Endothelial cell (in vitro differentiated cells): Measurements from ENCODE around the gene NDFIP1. TPM values are rescaled to one million over a fixed set of nuclear protein-coding genes. Genes with fewer than 3 reads are reported as not detected.

Source experiments
- DNase-seq: peaks from one replicate; pipeline ENCODE4 v3.0.0; 2021; ENCODE audit warnings: low spot score
- H3K27ac Mint-ChIP-seq: one replicate; pipeline ENCODE4 v1.8.0; 2021; ENCODE audit warnings: mixed read lengths, inconsistent platforms; ENCODE audit not compliant: unreplicated experiment
- H3K27me3 Mint-ChIP-seq: one replicate; pipeline ENCODE4 v1.8.0; 2021; ENCODE audit warnings: mild to moderate bottlenecking, moderate library complexity, mixed read lengths, inconsistent platforms; ENCODE audit not compliant: unreplicated experiment
- H3K36me3 Mint-ChIP-seq: one replicate; pipeline ENCODE4 v1.8.0; 2021; ENCODE audit warnings: mild to moderate bottlenecking, low read depth, mixed read lengths, inconsistent platforms; ENCODE audit not compliant: unreplicated experiment
- H3K4me1 Mint-ChIP-seq: one replicate; pipeline ENCODE4 v1.8.0; 2021; ENCODE audit warnings: mild to moderate bottlenecking, mixed read lengths, inconsistent platforms; ENCODE audit not compliant: unreplicated experiment
- H3K4me3 Mint-ChIP-seq: one replicate; pipeline ENCODE4 v1.8.0; 2021; ENCODE audit warnings: mild to moderate bottlenecking, mixed read lengths, inconsistent platforms; ENCODE audit not compliant: unreplicated experiment
- H3K9me3 Mint-ChIP-seq: one replicate; pipeline ENCODE4 v1.8.0; 2021; ENCODE audit warnings: mixed read lengths, inconsistent platforms; ENCODE audit not compliant: unreplicated experiment
- total RNA-seq: library from RNA; stranded (reverse); fragmentation: NEBNext Ultra II Directional; extraction: Animal tissue kit (Norgen Biotek cat#: 25700); gene quantifications from one replicate; pipeline ENCODE4 v1.2.1, GENCODE V29; 2021; ENCODE audit not compliant: unreplicated experiment
- TF ChIP-seq, protein P1 (sequence below): fragments of 200-600 bp; sonication (generic); IDR thresholded peaks from one replicate; pipeline ENCODE4 v1.5.0; 2021; ENCODE audit warnings: antibody characterized with exemption; ENCODE audit not compliant: unreplicated experiment

NDFIP1 gene
- total RNA-seq, 1 donor from 2014 or later, result 34.8 TPM

DNA sequence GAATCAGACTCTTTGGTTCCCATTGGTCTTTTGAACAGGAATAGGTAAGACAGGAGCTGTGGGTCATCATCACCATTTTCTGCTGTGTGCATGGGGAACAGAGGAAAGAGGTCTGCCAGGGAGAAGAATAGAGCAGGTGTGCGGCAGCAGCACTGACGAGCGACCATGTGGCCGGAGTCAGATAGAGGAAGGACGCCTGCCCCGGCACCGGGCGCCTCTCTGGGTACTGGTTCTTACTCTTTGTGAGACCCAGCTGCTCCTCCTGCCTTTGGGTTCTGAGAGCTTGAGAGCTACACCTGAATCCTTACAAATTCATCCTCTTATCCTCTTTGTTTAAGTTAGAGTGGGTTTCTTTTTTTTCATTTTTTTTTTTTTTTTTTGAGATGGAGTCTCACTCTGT lies 90.8 kb downstream of the NDFIP1 start:
- Mint-ChIP-seq H3K27me3 (no peaks in the 10 kb centered on the region), H3K4me1 (peaks cover 8% of the 10 kb centered on the region), H3K4me3 (no peak overlapping the region), H3K9me3 (no peaks in the 10 kb centered on the region), H3K36me3 (no peaks in the 10 kb centered on the region), H3K27ac (no peak overlapping the region)
- DNase-seq, result no peak
- TF ChIP-seq, protein P1, sequence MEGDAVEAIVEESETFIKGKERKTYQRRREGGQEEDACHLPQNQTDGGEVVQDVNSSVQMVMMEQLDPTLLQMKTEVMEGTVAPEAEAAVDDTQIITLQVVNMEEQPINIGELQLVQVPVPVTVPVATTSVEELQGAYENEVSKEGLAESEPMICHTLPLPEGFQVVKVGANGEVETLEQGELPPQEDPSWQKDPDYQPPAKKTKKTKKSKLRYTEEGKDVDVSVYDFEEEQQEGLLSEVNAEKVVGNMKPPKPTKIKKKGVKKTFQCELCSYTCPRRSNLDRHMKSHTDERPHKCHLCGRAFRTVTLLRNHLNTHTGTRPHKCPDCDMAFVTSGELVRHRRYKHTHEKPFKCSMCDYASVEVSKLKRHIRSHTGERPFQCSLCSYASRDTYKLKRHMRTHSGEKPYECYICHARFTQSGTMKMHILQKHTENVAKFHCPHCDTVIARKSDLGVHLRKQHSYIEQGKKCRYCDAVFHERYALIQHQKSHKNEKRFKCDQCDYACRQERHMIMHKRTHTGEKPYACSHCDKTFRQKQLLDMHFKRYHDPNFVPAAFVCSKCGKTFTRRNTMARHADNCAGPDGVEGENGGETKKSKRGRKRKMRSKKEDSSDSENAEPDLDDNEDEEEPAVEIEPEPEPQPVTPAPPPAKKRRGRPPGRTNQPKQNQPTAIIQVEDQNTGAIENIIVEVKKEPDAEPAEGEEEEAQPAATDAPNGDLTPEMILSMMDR, result no peak

DNA sequence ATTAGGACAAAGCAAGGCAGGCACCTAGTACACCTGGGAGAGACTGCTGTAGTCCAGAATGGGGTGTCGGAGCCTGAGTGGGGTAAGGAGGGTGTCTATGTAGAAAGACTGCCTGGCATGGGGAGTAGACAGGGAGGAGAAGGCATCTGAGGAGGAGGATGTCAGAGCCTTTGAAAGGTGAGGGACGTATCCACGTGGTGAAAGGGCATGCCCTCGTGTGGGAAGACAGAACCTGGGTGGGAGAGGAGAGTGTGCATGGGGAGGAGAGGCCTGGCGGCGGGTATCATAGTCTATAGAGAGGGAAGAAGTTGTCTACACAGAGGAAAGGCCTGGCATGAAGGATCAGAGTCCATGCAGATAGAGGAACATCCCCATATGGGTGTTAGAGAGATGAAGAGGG lies 91.8 kb downstream of the NDFIP1 start:
- H3K27ac Mint-ChIP-seq, result no peak overlapping the region
- TF ChIP-seq, protein P1, result no peak

DNA sequence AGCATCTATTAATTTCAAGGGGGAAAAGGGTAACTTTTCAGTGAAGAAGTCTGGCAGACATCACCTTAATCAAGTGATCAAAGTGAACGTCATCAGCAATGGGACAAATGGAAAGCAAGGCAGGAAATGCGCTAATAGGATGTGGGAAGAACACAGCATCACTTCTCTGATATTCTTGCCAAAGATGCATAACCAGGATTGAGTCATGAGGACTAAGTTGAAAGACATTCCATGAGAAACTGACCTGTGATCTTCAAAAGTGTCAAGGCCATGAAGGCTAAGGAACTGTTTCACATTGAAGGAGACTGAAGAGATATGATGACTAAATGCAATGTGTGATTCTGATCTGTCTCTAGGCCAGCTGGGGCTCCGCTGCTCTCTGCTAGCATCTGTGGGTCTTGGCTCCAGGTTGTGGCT lies 92.9 kb downstream of the NDFIP1 start:
- Mint-ChIP-seq H3K4me1 (peaks cover 8% of the 10 kb centered on the region), H3K9me3 (no peaks in the 10 kb centered on the region), H3K4me3 (no peak overlapping the region), H3K36me3 (no peaks in the 10 kb centered on the region), H3K27me3 (peaks cover under 1% of the 10 kb centered on the region), H3K27ac (no peak overlapping the region)
- no peak for DNase-seq
- TF ChIP-seq, protein P1, result no peak

More for the DNA sequence above, 91.8 kb downstream of the NDFIP1 start:
- Mint-ChIP-seq H3K36me3 (no peaks in the 10 kb centered on the region), H3K27me3 (no peaks in the 10 kb centered on the region), H3K4me1 (peaks cover 8% of the 10 kb centered on the region), H3K9me3 (no peaks in the 10 kb centered on the region), H3K4me3 (no peak overlapping the region)
- DNase-seq, result no peak

DNA sequence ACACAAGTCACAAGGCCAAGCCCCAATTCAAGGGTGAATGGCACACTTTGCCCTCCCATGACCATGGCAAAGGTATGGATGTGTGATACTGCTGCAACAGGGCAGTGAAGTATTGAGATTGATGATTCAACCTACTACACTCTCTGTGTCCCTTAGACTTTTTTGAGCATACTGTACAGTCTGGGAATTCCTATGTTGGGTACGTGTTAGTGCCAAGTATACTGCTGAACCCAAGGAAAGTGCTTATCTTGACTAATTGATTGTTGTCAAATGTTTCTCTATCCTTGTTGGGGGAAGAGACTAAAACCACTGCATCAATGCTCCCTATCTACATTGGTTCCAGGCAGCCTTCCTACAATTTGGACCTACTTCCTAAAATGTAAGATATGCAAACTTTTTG lies 93.7 kb downstream of the NDFIP1 start:
- no peaks in the 10 kb centered on the region for H3K36me3 Mint-ChIP-seq
- no peaks in the 10 kb centered on the region for H3K9me3 Mint-ChIP-seq
- H3K4me3 Mint-ChIP-seq, result no peak overlapping the region
- H3K4me1 Mint-ChIP-seq, result peaks cover 3% of the 10 kb centered on the region
- TF ChIP-seq, protein P1, result no peak
- DNase-seq, result no peak
- H3K27ac Mint-ChIP-seq, result no peak overlapping the region
- peaks cover 3% of the 10 kb centered on the region for H3K27me3 Mint-ChIP-seq

Other genes starting within 250 kb of the NDFIP1 start
- 140 TPM for gene PCDH1, start 230.4 kb upstream of the NDFIP1 start, total RNA-seq
- gene DELE1, start 184.9 kb upstream of the NDFIP1 start, total RNA-seq, result 115 TPM
- gene PCDH12, start 150.6 kb upstream of the NDFIP1 start, total RNA-seq, result 64.0 TPM
- 51.6 TPM for gene RNF14, start 139.7 kb upstream of the NDFIP1 start, total RNA-seq
- 59.5 TPM for gene GNPDA1, start 95.8 kb upstream of the NDFIP1 start, total RNA-seq
- 74.2 TPM for gene SPRY4, start 216.2 kb downstream of the NDFIP1 start, total RNA-seq